ENCODE data around the gene ITGA5.

The ITGA5 gene

GRCh38 chr12:54351341-54351740 is 67.7 kb downstream of the ITGA5 start:
- H3K9ac ChIP-seq (ENCODE audit: low read length): no peak overlapping the region
- peaks cover 52% of the 10 kb centered on the region for H3K4me1 ChIP-seq (ENCODE audit: control insufficient read depth, low read depth, low read length)
- no peaks in the 10 kb centered on the region for H3K9me3 ChIP-seq (ENCODE audit: control insufficient read depth, low read depth, low read length)
- peaks cover 26% of the 10 kb centered on the region for H3K27me3 ChIP-seq (ENCODE audit: control insufficient read depth, insufficient read depth, low read length)
- peaks cover 25% of the 10 kb centered on the region for H3K36me3 ChIP-seq (ENCODE audit: control insufficient read depth, low read depth, low read length)
- no peak overlapping the region for H3K27ac ChIP-seq (ENCODE audit: low read length)
- peak overlapping the region; percentile 65 for H3K4me3 ChIP-seq (ENCODE audit: low read length)

- H3K27me3 ChIP-seq (ENCODE audit: control insufficient read depth, insufficient read depth, low read length): peaks cover 26% of the 10 kb centered on the region
- no peak overlapping the region for H3K9ac ChIP-seq (ENCODE audit: low read length)
- no peak overlapping the region for H3K27ac ChIP-seq (ENCODE audit: low read length)
- peak overlapping the region; percentile 65 for H3K4me3 ChIP-seq (ENCODE audit: low read length)
- H3K4me1 ChIP-seq (ENCODE audit: control insufficient read depth, low read depth, low read length): peaks cover 46% of the 10 kb centered on the region
- no peaks in the 10 kb centered on the region for H3K9me3 ChIP-seq (ENCODE audit: control insufficient read depth, low read depth, low read length)
- H3K36me3 ChIP-seq (ENCODE audit: control insufficient read depth, low read depth, low read length): peaks cover 25% of the 10 kb centered on the region
These were observed 68.3 kb downstream of the ITGA5 start for GRCh38 chr12:54350743-54351142.

GRCh38 chr12:54349679-54350078 is 69.4 kb downstream of the ITGA5 start:
- Histone ChIP-seq H3K27ac (ENCODE audit: low read length) (no peak overlapping the region), H3K4me3 (ENCODE audit: low read length) (no peak overlapping the region), H3K4me1 (ENCODE audit: control insufficient read depth, low read depth, low read length) (peaks cover 35% of the 10 kb centered on the region), H3K9me3 (ENCODE audit: control insufficient read depth, low read depth, low read length) (no peaks in the 10 kb centered on the region), H3K27me3 (ENCODE audit: control insufficient read depth, insufficient read depth, low read length) (peaks cover 26% of the 10 kb centered on the region), H3K36me3 (ENCODE audit: control insufficient read depth, low read depth, low read length) (peaks cover 31% of the 10 kb centered on the region), H3K9ac (ENCODE audit: low read length) (no peak overlapping the region)

GRCh38 chr12:54349036-54349435 is 70.0 kb downstream of the ITGA5 start:
- no peak overlapping the region for H3K9ac ChIP-seq (ENCODE audit: low read length)
- no peak overlapping the region for H3K4me3 ChIP-seq (ENCODE audit: low read length)
- peaks cover 32% of the 10 kb centered on the region for H3K36me3 ChIP-seq (ENCODE audit: control insufficient read depth, low read depth, low read length)
- peaks cover 26% of the 10 kb centered on the region for H3K27me3 ChIP-seq (ENCODE audit: control insufficient read depth, insufficient read depth, low read length)
- peaks cover 34% of the 10 kb centered on the region for H3K4me1 ChIP-seq (ENCODE audit: control insufficient read depth, low read depth, low read length)
- no peaks in the 10 kb centered on the region for H3K9me3 ChIP-seq (ENCODE audit: control insufficient read depth, low read depth, low read length)
- H3K27ac ChIP-seq (ENCODE audit: low read length): no peak overlapping the region

All from iPS-18a (cell line).